CD4-positive, alpha-beta T cell treated with Interleukin-1 beta for 1 hour (primary cell): ENCODE measurements around the gene STAU1.
"Not testable (repeated sequence)": the region's sequence is repeated elsewhere in the genome, so short reads cannot be mapped to it uniquely, and the experiment has no call there.

ENCODE experiments used
- DNase-seq, 2 donors: peaks; one replicate each; pipeline ENCODE4 v3.0.0-alpha.2; 2020 to 2022

Gene STAU1

DNA sequence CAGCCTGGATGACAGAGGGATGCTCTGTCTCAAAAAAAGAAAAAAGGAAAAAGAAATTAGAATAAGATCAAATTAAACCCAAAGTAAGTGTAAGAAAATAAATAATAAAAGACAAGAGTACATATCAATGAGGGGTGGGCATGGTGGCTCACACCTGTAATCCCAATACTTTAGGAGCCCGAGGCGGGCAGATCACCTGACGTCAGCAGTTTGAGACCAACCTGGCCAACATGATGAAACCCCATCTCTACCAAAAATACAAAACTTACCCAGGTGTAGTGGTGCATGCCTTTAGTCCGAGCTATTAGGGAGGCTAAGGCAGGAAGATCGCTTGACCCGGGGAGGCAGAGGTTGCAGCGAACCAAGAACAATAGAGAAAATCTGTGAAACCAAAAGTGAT, 14.9 kb upstream of the STAU1 start:
- no peak for DNase-seq

DNA sequence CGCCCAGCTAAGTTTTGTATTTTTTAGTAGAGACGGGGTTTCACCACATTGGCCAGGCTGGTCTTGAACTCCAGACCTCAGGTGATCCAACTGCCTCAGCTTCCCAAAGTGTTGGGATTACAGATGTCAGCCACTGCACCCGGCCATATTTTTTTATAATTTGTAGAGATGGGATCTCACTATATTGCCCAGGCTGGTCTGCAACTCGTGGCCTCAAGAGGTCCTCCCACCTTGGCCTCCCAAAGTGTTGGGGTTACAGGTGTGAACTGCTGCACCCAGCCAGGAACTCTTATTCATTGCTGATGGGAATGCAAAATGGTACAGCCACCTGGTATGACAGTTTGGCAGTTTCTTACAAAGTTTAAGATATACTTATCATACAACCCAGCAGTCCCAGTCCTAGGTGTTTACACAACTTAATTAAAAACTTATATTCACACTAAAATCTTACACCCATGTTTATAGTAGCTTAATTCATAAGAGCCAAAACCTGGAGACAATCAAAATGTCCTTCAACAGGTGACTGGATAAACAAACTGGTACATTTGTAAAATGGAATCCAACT, 11.7 kb upstream of the STAU1 start:
- no peak for DNase-seq

DNA sequence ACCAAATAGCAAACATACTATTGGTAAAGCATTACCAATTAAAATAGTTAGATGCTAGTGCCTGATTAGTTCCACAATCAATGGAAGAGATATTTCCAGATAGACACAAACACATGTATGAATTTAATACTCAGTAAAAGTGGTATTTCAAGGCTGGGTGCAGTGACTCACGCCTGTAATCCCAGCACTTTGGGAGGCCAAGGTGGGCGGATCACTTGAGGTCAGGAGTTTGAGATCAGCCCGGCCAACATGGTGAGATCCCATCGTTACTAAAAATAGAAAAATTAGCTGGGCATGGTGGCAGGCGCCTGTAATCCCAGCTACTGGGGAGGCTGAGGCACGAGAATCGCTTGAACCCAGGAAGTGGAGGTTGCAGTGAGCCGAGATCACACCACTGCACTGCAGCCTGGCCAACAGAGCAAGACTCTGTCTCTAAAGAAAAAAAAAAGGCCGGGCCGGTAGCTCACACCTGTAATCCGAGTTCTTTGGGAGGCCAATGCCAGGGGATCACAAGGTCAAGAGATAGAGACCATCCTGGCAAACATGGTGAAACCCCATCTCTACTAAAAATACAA, 4.9 kb upstream of the STAU1 start:
- DNase-seq: not testable (repeated sequence)

DNA sequence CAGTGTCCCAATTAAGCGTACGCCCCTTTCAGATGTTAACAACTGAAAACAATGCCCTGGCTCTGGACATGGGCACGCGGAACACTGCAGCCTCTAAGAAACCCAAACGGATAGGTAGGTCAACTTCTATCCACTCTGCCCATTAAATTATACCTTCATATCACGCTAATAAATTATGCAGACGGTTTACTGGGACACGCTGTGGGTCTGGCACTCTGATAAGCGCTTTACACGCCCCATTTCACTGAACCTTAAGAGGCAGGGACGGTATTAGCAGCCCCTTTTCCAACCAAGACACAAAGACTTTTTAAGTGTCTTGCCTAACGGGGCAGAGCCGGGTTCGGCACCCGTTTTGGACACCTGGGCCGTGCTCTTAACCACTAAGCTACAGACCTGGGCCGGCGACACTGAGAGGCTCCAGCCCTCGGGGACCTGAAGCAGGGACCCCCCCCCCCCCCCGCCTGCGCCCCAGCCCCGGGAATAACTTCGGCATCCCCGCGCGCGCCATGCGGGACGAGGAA, 744 bp downstream of the STAU1 start:
- peak; percentile 5 to 15 for DNase-seq

DNA sequence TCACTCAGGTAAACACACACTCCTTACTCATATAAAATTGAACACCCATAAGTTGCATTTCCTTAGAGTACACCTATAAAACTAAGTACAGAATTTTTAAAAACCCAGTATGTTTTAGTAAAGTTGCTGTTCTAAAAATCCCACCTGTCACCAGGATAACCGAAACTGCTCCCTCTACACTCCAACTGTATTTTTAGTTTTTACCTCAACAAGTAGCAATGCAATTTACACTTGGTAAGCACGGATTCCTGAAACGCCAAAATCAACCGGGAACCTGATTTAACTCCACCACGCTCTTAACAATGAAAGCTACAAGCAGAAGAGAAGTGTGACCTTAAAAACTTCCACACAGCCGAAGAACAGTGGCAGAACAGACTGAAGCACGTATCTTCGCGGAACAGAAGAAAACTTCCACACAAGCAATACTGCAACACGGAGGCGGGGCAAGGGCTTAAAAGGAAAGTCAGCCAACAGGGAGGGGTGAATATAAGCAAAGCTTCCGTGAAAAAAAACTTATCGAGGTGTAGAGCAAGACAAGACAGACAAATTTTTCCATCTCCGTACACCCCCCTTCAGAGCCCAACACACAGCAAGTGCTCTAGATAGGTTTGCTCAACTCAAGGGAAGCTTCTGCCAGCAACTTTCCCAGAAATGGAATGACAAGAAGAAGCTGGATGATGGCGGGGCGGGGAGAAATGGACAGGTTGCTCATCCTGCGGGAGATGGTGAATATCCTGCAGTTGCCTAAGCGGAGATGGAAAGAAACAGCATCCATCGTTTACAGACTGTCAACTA, 1.4 kb downstream of the STAU1 start:
- DNase-seq: peak; percentile 56 to 76

DNA sequence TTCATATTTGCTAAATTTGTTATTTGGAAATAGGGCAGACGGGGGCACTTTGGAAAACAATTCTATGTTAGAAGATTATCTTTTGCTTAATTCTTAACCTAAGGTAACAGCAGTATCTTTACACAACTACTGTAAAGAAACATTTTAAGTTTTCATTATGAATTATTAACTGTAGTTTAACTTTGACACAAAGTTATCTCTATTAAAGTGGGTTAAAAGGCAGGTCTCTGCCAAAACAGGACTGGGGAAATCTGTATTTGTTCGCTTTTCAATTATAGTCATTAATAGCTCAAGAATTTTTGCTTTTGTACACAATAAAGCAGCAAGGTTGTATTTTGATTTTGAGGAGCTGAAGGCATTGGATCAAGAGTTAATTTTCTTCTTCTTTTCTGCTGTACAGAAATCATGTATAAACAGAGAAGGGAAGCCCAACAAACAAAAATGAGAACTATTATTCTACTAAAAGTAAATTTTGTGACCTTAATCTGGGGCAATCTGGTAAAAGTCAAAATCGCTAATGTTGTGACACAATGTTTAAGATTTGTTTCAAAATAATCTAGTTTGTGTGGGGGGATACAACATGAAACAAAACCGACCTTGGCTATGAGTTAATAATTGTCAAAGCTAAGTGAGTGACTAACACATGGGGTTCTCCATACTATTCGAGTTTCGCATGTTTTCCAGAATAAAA, 2.9 kb downstream of the STAU1 start:
- no peak for DNase-seq

DNA sequence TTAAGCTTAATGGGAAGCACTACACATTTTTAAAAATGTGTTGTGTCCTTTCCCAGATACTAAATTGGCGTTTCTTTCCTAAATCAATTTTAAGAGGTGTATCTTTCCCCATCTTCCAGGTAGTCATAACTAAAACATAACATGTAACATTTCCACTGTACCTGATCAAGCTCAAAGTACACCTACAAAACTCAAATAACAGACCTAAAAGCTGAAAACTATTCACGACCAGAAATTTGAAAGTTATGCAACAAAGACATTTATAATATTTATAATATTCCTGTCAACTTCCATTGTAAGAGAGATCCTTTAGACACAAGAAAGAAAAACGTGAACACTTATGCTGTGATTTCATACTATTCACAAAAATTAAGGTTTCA, 3.5 kb downstream of the STAU1 start:
- no peak for DNase-seq

DNA sequence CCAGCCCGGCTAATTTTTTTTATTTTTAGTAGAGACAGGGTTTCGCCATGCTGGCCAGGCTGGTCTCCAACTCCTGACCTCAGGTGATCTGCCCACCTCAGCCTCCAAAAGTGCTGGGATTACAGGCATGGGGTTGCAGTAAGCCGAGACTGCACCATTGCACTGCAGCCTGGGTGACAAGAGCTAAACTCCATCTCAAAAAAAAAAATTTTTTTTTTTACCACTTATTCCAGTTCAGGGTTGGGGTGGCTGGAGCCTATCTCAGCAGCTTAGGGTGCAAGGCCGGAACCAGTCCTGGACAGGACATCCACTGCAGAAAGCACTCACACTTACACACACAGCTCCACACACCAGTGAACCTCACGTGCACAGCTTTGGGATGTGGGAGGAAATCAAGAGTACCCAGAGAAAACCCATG, 4.0 kb downstream of the STAU1 start:
- DNase-seq: not testable (repeated sequence)

DNA sequence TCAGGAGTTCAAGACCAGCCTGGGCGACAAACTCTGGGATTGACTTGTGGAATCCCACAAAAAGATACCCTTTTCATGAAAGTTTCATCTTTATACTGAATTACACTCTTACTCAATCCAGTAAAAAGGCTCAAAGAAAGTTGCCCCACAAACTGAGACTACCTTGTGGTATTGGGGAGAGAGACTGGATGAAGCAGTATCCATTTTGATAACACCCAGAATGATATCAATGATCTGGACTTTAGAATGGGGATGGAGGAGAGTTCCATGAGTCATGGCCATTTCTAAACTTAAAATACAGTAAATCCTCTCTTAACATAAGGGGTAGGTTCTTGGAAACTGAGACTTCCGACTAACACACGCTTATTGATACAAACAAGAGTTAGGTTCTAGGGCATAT, 4.7 kb downstream of the STAU1 start:
- DNase-seq: no peak

DNA sequence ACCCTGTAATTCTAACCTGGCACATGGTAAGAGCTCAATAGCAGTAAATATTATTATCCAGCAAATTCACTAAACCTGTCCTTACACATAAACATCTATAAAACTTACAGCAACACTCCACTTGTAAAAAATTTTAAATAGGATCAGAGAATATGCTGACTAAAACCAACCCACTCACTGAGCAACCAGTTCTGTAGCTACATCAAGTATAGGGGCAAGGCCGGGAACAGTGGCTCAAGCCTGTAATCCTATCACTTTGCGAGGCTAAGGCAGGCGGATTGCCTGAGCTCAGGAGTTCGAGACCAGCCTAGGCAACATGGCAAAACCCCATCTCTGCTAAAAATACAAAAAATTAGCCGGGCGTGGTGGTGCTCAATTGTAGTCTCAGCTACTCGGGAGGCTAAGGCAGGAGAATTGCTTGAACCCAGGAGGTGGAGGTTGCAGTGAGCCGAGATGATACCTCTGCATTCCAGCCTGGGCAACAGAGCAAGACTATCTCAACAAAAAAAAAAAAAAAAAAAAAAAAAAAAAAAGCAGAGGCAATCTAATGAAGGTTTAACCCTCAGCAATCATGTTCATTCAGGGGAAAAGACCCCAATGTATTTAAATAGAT, 6.8 kb downstream of the STAU1 start:
- DNase-seq: no peak

DNA sequence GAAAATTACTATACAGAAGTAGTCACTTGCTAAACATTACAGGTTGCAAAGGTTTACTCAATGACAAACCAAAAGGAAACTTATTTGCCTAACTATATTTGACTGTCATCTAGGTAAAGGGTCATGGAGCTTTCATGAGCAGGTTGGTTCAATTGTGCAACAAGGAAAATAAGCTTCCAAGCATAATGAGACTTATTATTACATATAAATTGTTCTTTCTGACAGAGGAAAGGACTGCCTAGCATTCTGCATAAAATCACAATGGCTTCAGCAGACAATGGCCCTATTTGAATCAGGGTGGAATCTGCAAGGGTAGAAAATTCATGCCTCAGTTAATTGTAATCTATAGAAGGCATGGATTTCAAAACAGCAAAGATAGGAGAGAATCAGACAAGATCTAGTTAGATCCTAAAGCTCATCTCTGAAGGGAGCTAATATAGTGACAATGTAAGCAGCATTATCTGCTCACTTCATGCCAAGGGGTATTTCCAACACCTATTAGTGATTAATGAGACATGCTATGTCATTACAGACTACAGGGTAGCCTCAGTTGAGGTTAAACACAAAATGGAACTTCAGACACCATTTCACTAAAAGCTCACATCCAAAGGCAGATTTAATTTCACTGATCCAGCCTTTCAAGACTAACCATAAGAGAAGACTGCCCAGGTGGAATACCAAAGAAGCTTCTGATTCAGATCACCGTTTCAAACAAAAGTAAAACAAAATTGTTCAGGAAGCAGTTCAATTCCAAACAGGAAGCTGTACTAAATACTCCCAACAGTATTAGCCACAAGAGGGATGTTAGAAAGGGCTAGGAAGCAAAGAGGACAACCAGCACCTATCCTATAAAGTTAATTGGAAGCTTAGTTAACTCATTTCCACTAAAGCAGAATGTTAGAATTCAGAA, 8.5 kb downstream of the STAU1 start:
- DNase-seq: no peak

DNA sequence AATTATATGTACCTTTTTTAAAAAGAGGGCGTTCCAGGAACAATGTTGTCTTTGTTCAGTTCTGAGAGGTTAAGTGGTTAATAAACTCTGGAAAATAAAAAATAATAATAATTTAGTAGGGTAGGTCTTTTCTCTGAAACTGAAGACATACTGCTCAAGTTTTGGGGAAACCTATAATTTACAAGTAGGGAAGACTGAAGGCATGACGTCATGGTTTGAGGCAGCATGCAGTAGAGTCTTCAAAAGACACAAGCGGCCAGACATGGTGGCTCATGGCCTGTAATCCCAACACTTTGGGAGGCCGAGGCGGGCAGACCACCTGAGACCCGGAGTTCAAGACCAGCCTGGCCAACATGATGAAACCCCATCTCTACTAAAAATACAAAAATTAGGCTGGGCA, 14.0 kb downstream of the STAU1 start:
- no peak for DNase-seq

DNA sequence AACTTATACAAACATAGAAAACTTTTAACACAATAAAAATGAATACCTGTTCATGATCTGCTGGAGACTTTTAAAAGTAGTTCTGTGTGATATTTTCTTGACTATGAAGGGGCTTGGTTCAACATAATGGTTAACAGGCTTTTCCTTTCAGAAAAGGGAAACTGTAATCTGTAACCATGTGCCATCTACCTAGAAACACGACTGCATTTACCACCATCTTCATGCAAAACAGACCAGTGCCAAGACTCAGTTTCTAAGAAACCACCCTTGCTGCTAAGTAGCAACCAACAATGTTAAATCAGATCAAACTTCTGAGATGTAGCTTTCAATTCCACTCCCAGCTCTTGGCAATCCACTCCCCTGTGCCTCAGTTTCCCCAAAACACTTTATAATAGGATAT, 15.7 kb downstream of the STAU1 start:
- DNase-seq: no peak

DNA sequence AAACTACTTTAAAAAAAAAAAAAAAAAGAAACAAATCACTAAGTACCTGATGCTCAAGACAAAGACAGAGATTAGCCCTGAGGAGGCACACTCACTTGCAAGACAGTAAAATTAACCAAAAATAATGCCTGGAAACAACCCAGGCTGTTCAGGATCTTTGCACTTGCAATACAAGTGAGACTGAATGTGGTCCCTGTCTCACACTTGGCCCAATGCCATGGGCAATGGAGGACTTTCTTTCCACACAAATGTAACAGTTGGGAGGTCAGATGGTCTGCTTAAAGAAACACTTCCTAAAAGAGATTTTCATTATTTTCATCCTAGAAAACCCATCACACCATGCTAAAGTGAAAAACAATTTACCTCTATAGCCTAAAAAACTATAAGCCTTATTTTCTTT, 16.2 kb downstream of the STAU1 start:
- DNase-seq: no peak

DNA sequence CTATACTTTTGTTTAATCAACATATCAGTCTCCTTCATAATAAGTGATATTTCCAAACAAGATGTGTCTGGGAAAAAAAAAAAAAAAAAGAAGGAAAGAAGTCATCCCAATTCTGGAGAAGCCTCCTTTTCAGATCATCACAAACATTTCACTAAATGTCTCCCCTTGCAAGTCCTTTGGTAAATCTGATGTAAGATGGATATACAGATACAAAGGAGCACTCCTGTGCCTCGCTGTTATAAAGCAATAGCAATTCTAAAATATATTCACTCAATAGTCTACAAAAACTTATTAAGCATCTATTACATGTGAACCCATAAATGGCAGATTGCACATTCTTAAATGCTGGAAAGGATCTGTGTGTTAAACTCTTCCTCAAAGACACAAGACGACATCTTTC, 17.4 kb downstream of the STAU1 start:
- DNase-seq: no peak

DNA sequence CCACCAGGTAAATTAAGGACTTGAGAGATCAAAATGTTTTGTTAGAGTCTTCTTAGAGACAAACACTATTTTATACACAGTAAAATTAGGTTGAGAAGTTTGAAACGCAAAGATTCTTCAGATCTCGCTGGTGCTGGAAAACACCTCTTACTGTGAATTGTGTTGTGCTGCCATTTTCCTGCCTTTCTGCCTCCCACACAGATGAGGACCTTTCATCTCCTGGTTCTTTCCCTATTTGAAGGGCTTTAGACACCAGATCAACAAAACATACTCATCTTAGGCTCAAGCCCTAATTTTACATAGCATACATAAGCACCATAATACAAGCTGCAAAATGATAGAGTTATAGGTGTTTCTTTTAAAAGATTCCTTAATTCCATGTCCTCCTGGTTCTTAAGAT, 18.6 kb downstream of the STAU1 start:
- DNase-seq: no peak

DNA sequence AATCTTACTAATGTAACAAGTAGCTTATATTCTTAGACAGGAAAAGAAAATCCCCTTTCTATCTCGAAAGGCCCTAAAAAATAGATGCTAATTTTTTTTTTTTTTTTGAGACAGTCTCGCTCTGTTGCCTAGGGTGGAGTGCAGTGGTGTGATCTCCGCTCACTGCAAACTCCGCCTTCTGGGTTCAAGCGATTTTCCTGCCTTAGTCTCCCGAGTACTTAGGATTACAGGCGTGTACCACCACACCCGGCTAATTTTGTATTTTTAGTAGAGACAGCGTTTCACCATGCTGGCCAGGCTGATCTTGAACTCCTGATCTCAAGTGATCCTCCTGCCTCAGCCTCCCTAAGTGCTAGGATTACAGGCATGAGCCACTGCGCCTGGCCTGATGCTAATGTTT, 19.3 kb downstream of the STAU1 start:
- not testable (repeated sequence) for DNase-seq

DNA sequence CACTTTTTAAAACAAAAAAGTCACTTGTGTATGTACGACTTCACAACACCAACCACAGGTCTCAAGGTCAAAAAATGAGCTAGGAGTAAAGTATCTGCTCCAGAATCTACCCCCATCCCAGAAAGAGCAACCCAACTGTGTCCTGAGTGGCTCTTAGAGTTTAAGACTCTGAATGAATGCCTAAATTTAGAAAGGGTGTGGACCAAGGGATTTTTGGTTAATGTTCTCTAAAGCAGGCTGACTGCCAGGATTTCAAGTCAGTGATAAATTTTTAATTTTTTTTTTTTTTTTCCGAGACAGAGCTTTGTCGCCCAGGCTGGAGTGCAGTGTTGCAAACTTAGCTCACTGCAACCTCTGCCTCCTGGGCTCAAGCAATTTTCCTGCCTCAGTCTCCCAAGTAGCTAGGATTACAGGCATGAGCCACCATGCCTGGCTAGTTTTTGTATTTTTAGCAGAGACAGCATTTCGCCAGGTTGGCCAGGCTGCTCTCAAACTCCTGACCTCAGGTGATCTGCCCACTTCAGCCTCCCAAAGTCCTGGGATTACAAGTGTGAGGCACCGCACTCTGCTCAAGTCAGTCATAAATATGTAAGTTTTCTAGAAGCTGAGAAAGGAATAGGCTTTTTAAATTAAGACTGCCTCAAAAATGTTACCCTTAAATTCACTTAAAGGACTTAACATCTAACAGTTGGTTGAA, 20.2 kb downstream of the STAU1 start:
- DNase-seq: no peak

DNA sequence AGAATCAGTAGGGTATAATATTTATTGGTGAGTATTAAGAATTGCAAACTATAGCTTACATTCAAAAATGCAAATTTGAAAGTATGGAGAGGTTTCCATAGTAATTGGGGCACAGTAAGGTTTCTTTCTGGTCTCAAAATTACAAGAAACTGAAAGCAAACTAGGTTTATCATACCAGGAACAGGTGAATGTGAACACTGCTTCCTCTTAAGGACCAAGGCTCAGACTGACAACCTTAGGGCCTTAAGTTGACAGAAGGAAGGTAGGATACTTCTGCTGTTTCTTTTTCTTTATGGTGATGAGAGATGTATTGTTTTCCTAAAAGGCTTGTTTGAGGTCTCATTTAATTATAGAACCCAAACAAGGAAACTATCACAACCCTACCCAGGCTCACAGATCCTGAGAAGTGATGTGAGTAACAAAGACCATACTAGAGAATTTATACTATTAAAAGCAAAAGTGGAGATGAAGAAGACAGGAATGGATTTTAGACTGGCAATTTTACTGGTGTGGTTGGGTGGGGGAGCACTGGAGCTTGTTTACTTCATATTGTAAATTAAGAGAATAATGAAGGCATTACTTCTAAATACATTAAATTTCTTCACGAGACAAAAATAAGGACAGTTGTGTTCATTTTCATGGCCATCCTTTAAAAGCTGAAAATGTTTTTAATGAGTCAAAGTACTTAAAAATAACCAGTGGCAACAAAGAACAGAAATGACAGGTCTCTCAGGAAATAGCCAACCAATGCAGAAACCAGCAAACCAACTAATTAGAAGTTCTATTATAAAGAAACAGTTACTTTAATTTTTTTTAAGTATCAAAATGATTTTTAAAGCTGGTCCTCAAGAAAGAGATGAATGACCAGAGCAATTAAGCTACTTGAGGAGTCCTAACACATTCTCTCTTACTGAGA, 21.3 kb downstream of the STAU1 start:
- no peak for DNase-seq

DNA sequence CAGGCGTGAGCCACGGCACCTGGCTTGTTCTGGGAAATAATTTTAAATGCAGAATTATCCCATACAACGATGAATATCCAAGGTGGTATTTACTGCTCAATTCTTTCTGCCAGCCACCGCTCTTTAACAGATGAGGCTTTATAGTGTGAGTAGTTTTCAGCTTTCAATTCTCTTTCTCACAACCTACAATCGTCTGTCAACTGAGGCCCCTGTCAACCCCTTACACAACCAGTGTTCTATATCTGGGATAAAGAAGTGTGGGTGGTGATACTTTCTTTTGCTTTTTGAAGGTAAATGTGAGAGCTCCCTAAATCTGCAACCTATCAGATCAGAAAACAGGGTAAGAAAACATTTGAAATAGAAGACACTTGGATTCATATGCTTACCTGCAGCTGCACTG, 22.5 kb downstream of the STAU1 start:
- no peak for DNase-seq
